Measurements from ENCODE around the gene SH3BGRL3. TPM values are rescaled to one million over a fixed set of nuclear protein-coding genes. Genes with fewer than 3 reads are reported as not detected.

SH3BGRL3 gene
- polyA plus RNA-seq, 1 donor from 2014 or later: 12.8 TPM

GRCh38 chr1:26268290-26269197 lies 11.3 kb upstream of the SH3BGRL3 start:
- no peak overlapping the region for H2AFZ ChIP-seq (ENCODE audit: low read depth, low read length)
- no peak overlapping the region for H3K9ac ChIP-seq (ENCODE audit: low read length)
- H3K36me3 ChIP-seq (ENCODE audit: insufficient read depth, low read length): no peaks in the 10 kb centered on the region
- no peaks in the 10 kb centered on the region for H3K9me3 ChIP-seq (ENCODE audit: low read length)
- no peaks in the 10 kb centered on the region for H4K20me1 ChIP-seq (ENCODE audit: insufficient read depth)
- TF ChIP-seq REST (IDR thresholded peaks at IDR 0.05; ENCODE audit: borderline replicate concordance): no peak
- no peak for TF ChIP-seq POLR2AphosphoS5 (IDR thresholded peaks at IDR 0.05)
- no peak for TF ChIP-seq CTCF (IDR thresholded peaks at IDR 0.05; ENCODE audit: poor library complexity, severe bottlenecking)
- no peak for TF ChIP-seq TAF1 (IDR thresholded peaks at IDR 0.05; ENCODE audit: low read depth)
- no peak for TF ChIP-seq MXI1 (conservative IDR thresholded peaks at IDR 0.05; ENCODE audit: poor library complexity, severe bottlenecking)
- TF ChIP-seq SMC3 (conservative IDR thresholded peaks at IDR 0.05; ENCODE audit: poor library complexity): no peak
- no peak for TF ChIP-seq EP300 (conservative IDR thresholded peaks at IDR 0.05; ENCODE audit: poor library complexity, severe bottlenecking)
- no peak for TF ChIP-seq RAD21 (conservative IDR thresholded peaks at IDR 0.05)
- no peak for TF ChIP-seq EZH2 (IDR thresholded peaks at IDR 0.05; ENCODE audit: borderline replicate concordance, insufficient read depth, low read length, poor library complexity, severe bottlenecking)
- H3K4me3 ChIP-seq (ENCODE audit: low read length): no peak overlapping the region
- H3K79me2 ChIP-seq (replicated peaks; ENCODE audit: insufficient read depth, low read length): no peaks in the 10 kb centered on the region
- H3F3A ChIP-seq (ENCODE audit: insufficient read depth, low read length, poor library complexity, severe bottlenecking): no peaks in the 10 kb centered on the region
- no peak overlapping the region for H3K4me2 ChIP-seq (ENCODE audit: low read length)
- H3K27me3 ChIP-seq (ENCODE audit: insufficient read depth, low read depth, low read length): no peaks in the 10 kb centered on the region
- no peaks in the 10 kb centered on the region for H3K9me2 ChIP-seq (ENCODE audit: insufficient read depth, low read length)
- no peak overlapping the region for H3K27ac ChIP-seq (ENCODE audit: low read length)

- Histone ChIP-seq H3K9me2 (ENCODE audit: insufficient read depth, low read length) (no peaks in the 10 kb centered on the region), H3K4me2 (ENCODE audit: low read length) (no peak overlapping the region)
These were observed 10.7 kb upstream of the SH3BGRL3 start for GRCh38 chr1:26269198-26269550.

More at GRCh38 chr1:26269198-26269550, 10.7 kb upstream of the SH3BGRL3 start:
- Histone ChIP-seq H3K27ac (ENCODE audit: low read length) (no peak overlapping the region), H3K36me3 (ENCODE audit: insufficient read depth, low read length) (no peaks in the 10 kb centered on the region), H3K9me3 (ENCODE audit: low read length) (no peaks in the 10 kb centered on the region), H3F3A (ENCODE audit: insufficient read depth, low read length, poor library complexity, severe bottlenecking) (no peaks in the 10 kb centered on the region), H3K9ac (ENCODE audit: low read length) (no peak overlapping the region), H4K20me1 (ENCODE audit: insufficient read depth) (no peaks in the 10 kb centered on the region), H3K4me3 (ENCODE audit: low read length) (no peak overlapping the region), H2AFZ (ENCODE audit: low read depth, low read length) (no peak overlapping the region), H3K27me3 (ENCODE audit: insufficient read depth, low read depth, low read length) (no peaks in the 10 kb centered on the region), H3K79me2 (replicated peaks; ENCODE audit: insufficient read depth, low read length) (no peaks in the 10 kb centered on the region)
- TF ChIP-seq POLR2AphosphoS5 (IDR thresholded peaks at IDR 0.05) (no peak), TAF1 (IDR thresholded peaks at IDR 0.05; ENCODE audit: low read depth) (no peak), EZH2 (IDR thresholded peaks at IDR 0.05; ENCODE audit: borderline replicate concordance, insufficient read depth, low read length, poor library complexity, severe bottlenecking) (no peak), MXI1 (conservative IDR thresholded peaks at IDR 0.05; ENCODE audit: poor library complexity, severe bottlenecking) (no peak), REST (IDR thresholded peaks at IDR 0.05; ENCODE audit: borderline replicate concordance) (no peak), SMC3 (conservative IDR thresholded peaks at IDR 0.05; ENCODE audit: poor library complexity) (no peak), CTCF (IDR thresholded peaks at IDR 0.05; ENCODE audit: poor library complexity, severe bottlenecking) (no peak), RAD21 (conservative IDR thresholded peaks at IDR 0.05) (no peak)
